ENCODE measurements around the gene PDE8B.

GRCh38 chr5:77394064-77394715 is 183.7 kb downstream of the PDE8B start:
- TF ChIP-seq ZFP30 (CRISPR knock-in tag; IDR thresholded peaks at IDR 0.05), result no peak
- no peak for TF ChIP-seq TOX (CRISPR knock-in tag; IDR thresholded peaks at IDR 0.05; ENCODE audit: borderline replicate concordance)
- no peak for TF ChIP-seq ZC3H10 (CRISPR knock-in tag; IDR thresholded peaks at IDR 0.05)
- no peak for TF ChIP-seq RARB (CRISPR knock-in tag; IDR thresholded peaks at IDR 0.05)
